ENCODE data around the gene TBC1D14.

Gene TBC1D14

GRCh38 chr4:7003879-7004240 lies 94.2 kb downstream of the TBC1D14 start:
- no peak for DNase-seq

- DNase-seq: no peak
These were observed 94.7 kb downstream of the TBC1D14 start for GRCh38 chr4:7004331-7004730.

GRCh38 chr4:7005571-7005970 lies 95.9 kb downstream of the TBC1D14 start:
- DNase-seq: no peak

GRCh38 chr4:7006411-7006810 lies 96.8 kb downstream of the TBC1D14 start:
- DNase-seq: no peak

GRCh38 chr4:7007142-7007907 lies 97.7 kb downstream of the TBC1D14 start:
- DNase-seq: no peak

- no peak for DNase-seq
These were observed 98.3 kb downstream of the TBC1D14 start for GRCh38 chr4:7007944-7008343.

- DNase-seq: no peak
These were observed 99.9 kb downstream of the TBC1D14 start for GRCh38 chr4:7009564-7009963.

GRCh38 chr4:7013175-7013574 lies 103.5 kb downstream of the TBC1D14 start:
- DNase-seq: no peak

GRCh38 chr4:7014815-7015214 lies 105.2 kb downstream of the TBC1D14 start:
- DNase-seq: no peak

- no peak for DNase-seq
These were observed 105.9 kb downstream of the TBC1D14 start for GRCh38 chr4:7015383-7016035.

- no peak for DNase-seq
These were observed 106.5 kb downstream of the TBC1D14 start for GRCh38 chr4:7016086-7016485.

GRCh38 chr4:7016512-7016911 lies 106.9 kb downstream of the TBC1D14 start:
- DNase-seq: no peak

GRCh38 chr4:7017446-7018048 lies 107.9 kb downstream of the TBC1D14 start:
- DNase-seq: no peak

- DNase-seq: no peak
These were observed 108.7 kb downstream of the TBC1D14 start for GRCh38 chr4:7018281-7018680.

- DNase-seq: no peak
These were observed 109.7 kb downstream of the TBC1D14 start for GRCh38 chr4:7019367-7019766.

- no peak for DNase-seq
These were observed 110.7 kb downstream of the TBC1D14 start for GRCh38 chr4:7020290-7020689.

- DNase-seq: no peak
These were observed 111.2 kb downstream of the TBC1D14 start for GRCh38 chr4:7020856-7021255.

GRCh38 chr4:7021355-7021754 lies 111.7 kb downstream of the TBC1D14 start:
- no peak for DNase-seq

- no peak for DNase-seq
These were observed 112.5 kb downstream of the TBC1D14 start for GRCh38 chr4:7021930-7022664.

- DNase-seq: no peak
These were observed 113.9 kb downstream of the TBC1D14 start for GRCh38 chr4:7023486-7023885.

- no peak for DNase-seq
These were observed 114.3 kb downstream of the TBC1D14 start for GRCh38 chr4:7023901-7024300.

GRCh38 chr4:7024336-7024890 lies 114.8 kb downstream of the TBC1D14 start:
- no peak for DNase-seq

- no peak for DNase-seq
These were observed 115.5 kb downstream of the TBC1D14 start for GRCh38 chr4:7025040-7025602.

Measured in cerebellar nuclear complex (tissue), 1 donor.